Loucy (cell line): ENCODE measurements around the gene SLC23A2.

Source experiments
- H2AFZ ChIP-seq: fragments of 200-600 bp; sonication (generic); 2 replicates; pipeline ENCODE4 v1.6.0; 2016; ENCODE audit warnings: antibody characterized with exemption, mild to moderate bottlenecking, low read length, moderate library complexity
- H3F3A ChIP-seq: fragments of 200-600 bp; 2 replicates; pipeline ENCODE4 v1.6.0; 2016; ENCODE audit warnings: antibody characterized with exemption, low read depth, mild to moderate bottlenecking
- H3K27me3 ChIP-seq: fragments of 200-600 bp; sonication (generic); 2 replicates; pipeline ENCODE4 v1.6.1; 2014; ENCODE audit warnings: low read length, mild to moderate bottlenecking; ENCODE audit not compliant: insufficient read depth, poor library complexity, severe bottlenecking
- H3K36me3 ChIP-seq: fragments of 200-600 bp; sonication (generic); 2 replicates; pipeline ENCODE4 v1.6.1; 2016; ENCODE audit warnings: low read length; ENCODE audit not compliant: insufficient read depth
- H3K4me1 ChIP-seq: fragments of 200-600 bp; sonication (generic); 2 replicates; pipeline ENCODE4 v1.5.1; 2014; ENCODE audit warnings: low read length, mild to moderate bottlenecking; ENCODE audit not compliant: insufficient read depth, poor library complexity, severe bottlenecking
- H3K4me2 ChIP-seq: fragments of 200-600 bp; sonication (generic); 2 replicates; pipeline ENCODE4 v1.6.0; 2014; ENCODE audit warnings: antibody characterized with exemption, low read length, low read depth, mild to moderate bottlenecking; ENCODE audit not compliant: poor library complexity, severe bottlenecking
- H3K4me3 ChIP-seq: fragments of 200-600 bp; sonication (generic); 2 replicates; pipeline ENCODE4 v1.5.1; 2014; ENCODE audit warnings: low read length, mild to moderate bottlenecking, mixed read lengths; ENCODE audit not compliant: poor library complexity, severe bottlenecking
- H3K79me2 ChIP-seq: fragments of 200-600 bp; sonication (generic); 2 replicates; pipeline ENCODE4 v1.6.1; 2014; ENCODE audit warnings: low read length; ENCODE audit not compliant: insufficient read depth
- H3K9ac ChIP-seq: fragments of 200-600 bp; sonication (generic); 2 replicates; pipeline ENCODE4 v1.6.0; 2014; ENCODE audit warnings: mild to moderate bottlenecking, low read depth, low read length, moderate library complexity; ENCODE audit not compliant: poor library complexity, severe bottlenecking
- H3K9me2 ChIP-seq: fragments of 200-600 bp; sonication (generic); replicated peaks from 2 replicates; pipeline ENCODE4 v1.6.1; 2016; ENCODE audit warnings: low read depth, low read length, mixed read lengths
- H3K9me3 ChIP-seq: fragments of 200-600 bp; sonication (generic); 2 replicates; pipeline ENCODE4 v1.6.1; 2014; ENCODE audit warnings: mild to moderate bottlenecking, antibody characterized with exemption, low read length, low read depth; ENCODE audit not compliant: insufficient read depth
- H4K20me1 ChIP-seq: fragments of 200-600 bp; sonication (generic); 2 replicates; pipeline ENCODE4 v1.6.0; 2014; ENCODE audit warnings: antibody characterized with exemption, low read length, mild to moderate bottlenecking; ENCODE audit not compliant: insufficient read depth, poor library complexity, severe bottlenecking
- EZH2phosphoT487 ChIP-seq: fragments of 200-600 bp; IDR thresholded peaks from 2 replicates; pipeline ENCODE4 v1.6.1; 2018; ENCODE audit warnings: antibody characterized with exemption, mild to moderate bottlenecking, moderate library complexity, borderline replicate concordance
- TF ChIP-seq, protein P1 (sequence below): fragments of 200-600 bp; sonication (generic); conservative IDR thresholded peaks from 2 replicates; pipeline ENCODE4 v1.5.1; 2014; ENCODE audit warnings: mild to moderate bottlenecking, antibody characterized with exemption, low read length

SLC23A2 gene

DNA sequence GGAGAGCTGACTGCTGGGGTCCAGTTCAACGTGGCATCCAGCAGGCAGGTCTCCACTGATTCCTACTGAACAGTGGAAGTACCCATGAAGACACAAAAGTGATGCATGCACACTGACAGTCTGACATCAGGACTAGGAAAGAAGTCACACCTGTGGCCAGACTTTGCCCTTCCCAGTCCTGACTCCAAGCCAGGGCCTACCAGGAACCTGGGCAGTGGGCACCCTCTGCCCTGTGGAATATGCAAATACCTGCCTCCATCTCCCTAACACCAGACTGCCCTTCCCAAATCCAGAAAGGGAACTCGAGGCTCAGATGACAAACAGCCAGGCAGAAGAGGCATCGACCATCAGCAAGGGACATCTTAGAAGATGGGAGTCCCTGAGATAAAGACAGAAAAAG, 50.9 kb downstream of the SLC23A2 start:
- Histone ChIP-seq H3F3A (no peaks in the 10 kb centered on the region), H3K27me3 (no peaks in the 10 kb centered on the region), H3K4me1 (no peaks in the 10 kb centered on the region), H3K9ac (no peak overlapping the region), H2AFZ (no peak overlapping the region), H3K9me3 (no peaks in the 10 kb centered on the region), H3K4me3 (no peak overlapping the region), H4K20me1 (peaks cover 3% of the 10 kb centered on the region), H3K9me2 (no peaks in the 10 kb centered on the region), H3K4me2 (no peak overlapping the region), H3K36me3 (peaks cover 7% of the 10 kb centered on the region; the same call in 1 of the 2 replicates), H3K79me2 (peaks cover 24% of the 10 kb centered on the region; the same call in 1 of the 2 replicates)
- TF ChIP-seq, protein P1, sequence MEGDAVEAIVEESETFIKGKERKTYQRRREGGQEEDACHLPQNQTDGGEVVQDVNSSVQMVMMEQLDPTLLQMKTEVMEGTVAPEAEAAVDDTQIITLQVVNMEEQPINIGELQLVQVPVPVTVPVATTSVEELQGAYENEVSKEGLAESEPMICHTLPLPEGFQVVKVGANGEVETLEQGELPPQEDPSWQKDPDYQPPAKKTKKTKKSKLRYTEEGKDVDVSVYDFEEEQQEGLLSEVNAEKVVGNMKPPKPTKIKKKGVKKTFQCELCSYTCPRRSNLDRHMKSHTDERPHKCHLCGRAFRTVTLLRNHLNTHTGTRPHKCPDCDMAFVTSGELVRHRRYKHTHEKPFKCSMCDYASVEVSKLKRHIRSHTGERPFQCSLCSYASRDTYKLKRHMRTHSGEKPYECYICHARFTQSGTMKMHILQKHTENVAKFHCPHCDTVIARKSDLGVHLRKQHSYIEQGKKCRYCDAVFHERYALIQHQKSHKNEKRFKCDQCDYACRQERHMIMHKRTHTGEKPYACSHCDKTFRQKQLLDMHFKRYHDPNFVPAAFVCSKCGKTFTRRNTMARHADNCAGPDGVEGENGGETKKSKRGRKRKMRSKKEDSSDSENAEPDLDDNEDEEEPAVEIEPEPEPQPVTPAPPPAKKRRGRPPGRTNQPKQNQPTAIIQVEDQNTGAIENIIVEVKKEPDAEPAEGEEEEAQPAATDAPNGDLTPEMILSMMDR, result no peak
- TF ChIP-seq EZH2phosphoT487, result no peak

DNA sequence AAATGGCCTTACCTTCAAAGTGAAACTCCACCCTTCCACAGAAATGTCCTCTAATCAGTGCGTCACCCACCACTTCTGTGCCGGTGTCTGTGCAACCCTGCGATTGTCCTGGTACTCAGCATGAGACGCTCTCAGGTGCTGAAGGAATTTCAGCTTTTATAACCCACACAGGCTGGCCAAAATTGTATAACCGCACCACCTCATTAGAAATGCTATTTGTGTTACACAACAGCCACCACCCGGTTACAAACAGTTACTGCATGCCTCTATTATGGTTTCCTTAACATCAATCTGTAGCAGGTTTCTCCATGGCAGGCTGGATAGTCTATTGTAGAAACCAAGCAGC, 51.5 kb downstream of the SLC23A2 start:
- no peak overlapping the region for H2AFZ ChIP-seq
- H3F3A ChIP-seq, result no peaks in the 10 kb centered on the region
- no peaks in the 10 kb centered on the region for H3K4me1 ChIP-seq
- no peaks in the 10 kb centered on the region for H3K9me2 ChIP-seq
- no peak overlapping the region for H3K4me2 ChIP-seq
- peaks cover 7% of the 10 kb centered on the region; the same call in 1 of the 2 replicates for H3K36me3 ChIP-seq
- peaks cover 2% of the 10 kb centered on the region for H4K20me1 ChIP-seq
- no peak for TF ChIP-seq EZH2phosphoT487
- TF ChIP-seq, protein P1, result peak; percentile 25; the same call in 1 of the 2 replicates
- no peak overlapping the region for H3K9ac ChIP-seq
- no peaks in the 10 kb centered on the region for H3K9me3 ChIP-seq
- H3K4me3 ChIP-seq, result no peak overlapping the region
- H3K27me3 ChIP-seq, result no peaks in the 10 kb centered on the region
- H3K79me2 ChIP-seq, result peaks cover 24% of the 10 kb centered on the region; the same call in 1 of the 2 replicates

DNA sequence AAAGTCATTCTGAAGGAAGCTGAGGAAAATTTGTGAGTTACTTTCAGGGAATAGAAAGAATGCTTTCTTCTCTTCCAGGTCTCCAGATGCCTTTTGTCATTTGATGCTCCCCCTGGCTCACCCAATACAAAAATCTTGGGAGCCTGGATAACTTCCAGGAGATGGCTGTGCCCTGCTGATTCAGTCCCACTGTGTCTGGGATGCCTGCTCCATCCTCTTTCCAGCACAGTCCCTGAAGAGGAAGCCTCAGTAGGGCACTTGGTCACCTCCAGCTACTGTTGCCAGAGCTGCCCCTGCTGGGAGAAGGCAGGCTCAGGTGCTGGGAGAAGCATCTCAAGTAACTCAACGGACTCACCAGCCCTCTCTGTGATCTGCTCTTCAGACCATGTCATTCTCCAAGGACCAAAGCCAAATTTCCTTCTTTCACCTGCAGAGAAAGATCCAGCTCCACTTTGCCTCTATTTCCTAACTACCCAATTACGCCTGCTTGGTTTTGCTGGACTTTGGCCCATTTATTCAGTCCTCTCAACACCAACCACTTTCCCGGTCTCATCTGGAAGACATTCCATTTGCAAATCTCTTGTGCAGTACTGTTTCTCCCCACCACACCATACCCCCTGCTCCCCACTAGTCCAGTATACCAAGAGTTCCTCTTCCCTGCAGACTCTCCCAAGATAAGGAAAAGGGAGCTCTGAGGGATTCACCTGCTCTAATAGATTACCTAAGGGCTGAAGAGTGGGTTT, 53.3 kb downstream of the SLC23A2 start:
- Histone ChIP-seq H2AFZ (no peak overlapping the region), H3K9ac (no peak overlapping the region)

More for the DNA sequence above, 53.3 kb downstream of the SLC23A2 start:
- no peaks in the 10 kb centered on the region for H3F3A ChIP-seq
- no peaks in the 10 kb centered on the region for H3K4me1 ChIP-seq
- no peak overlapping the region for H3K4me3 ChIP-seq
- peaks cover 24% of the 10 kb centered on the region; the same call in 1 of the 2 replicates for H3K79me2 ChIP-seq
- peaks cover 7% of the 10 kb centered on the region; the same call in 1 of the 2 replicates for H3K36me3 ChIP-seq
- H3K9me2 ChIP-seq, result no peaks in the 10 kb centered on the region
- no peaks in the 10 kb centered on the region for H3K9me3 ChIP-seq
- H3K4me2 ChIP-seq, result no peak overlapping the region
- no peaks in the 10 kb centered on the region for H4K20me1 ChIP-seq
- TF ChIP-seq EZH2phosphoT487, result no peak
- TF ChIP-seq, protein P1, result no peak
- H3K27me3 ChIP-seq, result no peaks in the 10 kb centered on the region
